HG02759 (cell line): ENCODE data around the gene LRRC3.

Experiments
- ATAC-seq: cut with Tn5 transposase; IDR thresholded peaks from one replicate; pipeline ENCODE4 v1.9.1; 2021; ENCODE audit warnings: mild to moderate bottlenecking, moderate library complexity; ENCODE audit not compliant: unreplicated experiment

LRRC3 gene

GRCh38 chr21:44456214-44456914 lies 1.1 kb downstream of the LRRC3 start:
- ATAC-seq: no peak

DNA sequence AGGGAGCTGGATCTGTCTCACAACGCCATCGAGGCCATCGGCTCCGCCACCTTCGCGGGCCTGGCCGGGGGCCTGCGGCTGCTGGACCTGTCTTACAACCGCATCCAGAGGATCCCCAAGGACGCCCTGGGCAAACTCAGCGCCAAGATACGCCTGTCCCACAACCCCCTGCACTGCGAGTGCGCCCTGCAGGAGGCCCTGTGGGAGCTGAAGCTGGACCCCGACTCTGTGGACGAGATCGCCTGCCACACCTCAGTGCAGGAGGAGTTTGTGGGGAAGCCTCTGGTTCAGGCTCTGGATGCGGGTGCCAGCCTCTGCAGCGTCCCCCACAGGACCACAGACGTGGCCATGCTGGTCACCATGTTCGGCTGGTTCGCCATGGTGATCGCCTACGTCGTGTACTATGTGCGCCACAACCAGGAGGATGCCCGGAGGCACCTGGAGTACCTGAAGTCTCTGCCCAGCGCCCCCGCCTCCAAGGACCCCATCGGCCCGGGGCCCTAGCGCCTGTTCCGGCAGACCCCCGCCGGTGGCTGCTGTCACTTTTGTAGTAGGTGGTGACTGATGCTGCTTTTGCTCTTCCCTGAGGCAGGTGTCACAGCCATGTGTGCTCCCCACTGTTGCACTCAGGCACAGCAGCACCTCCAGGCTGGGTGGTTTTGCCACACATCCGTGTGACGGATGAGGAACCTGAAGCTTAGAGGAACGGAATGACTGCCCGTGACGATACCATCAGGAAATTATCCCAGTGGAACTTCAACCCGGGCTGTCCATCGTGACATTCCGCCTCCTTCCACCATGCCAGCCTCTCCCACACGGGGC lies 1.8 kb downstream of the LRRC3 start:
- ATAC-seq: no peak

DNA sequence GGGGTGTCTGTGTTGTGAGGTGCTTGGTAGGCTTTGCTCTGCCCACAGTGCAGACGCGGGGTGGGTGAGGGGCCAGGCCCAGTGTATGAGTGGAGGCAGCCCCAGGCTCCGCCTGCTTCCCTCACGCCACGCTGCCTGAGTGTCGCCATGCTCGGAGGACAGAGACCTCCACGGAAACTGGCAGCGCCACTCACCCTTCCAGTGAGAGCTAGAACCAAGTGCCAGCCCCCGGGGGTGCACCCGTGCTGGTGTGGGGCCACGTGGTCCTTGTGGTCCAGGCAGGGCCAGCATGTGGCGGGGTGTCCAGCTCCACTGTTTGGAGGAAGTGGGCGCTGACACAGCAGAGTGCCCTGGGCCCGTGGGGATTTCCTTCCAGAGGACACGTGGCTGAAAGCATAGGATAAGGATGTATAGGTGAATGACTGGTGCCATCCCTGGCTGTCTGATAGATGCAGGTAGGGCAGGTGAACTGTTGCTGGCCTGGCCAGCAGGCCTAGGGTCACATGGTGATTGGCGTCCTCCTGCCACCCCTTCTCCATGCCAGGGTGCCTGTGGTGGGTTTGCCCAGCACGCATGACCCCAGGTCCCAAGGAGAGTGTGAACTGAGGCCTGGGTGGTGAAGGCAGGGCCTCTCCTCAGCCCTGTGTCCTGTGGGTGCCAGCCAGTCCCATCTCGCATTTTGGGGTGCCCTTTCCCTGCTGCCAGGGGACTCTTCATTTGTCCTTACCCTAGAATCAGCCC lies 3.8 kb downstream of the LRRC3 start:
- no peak for ATAC-seq

GRCh38 chr21:44459712-44460440 lies 4.6 kb downstream of the LRRC3 start:
- ATAC-seq: no peak

GRCh38 chr21:44460441-44460755 lies 5.1 kb downstream of the LRRC3 start:
- ATAC-seq: no peak

DNA sequence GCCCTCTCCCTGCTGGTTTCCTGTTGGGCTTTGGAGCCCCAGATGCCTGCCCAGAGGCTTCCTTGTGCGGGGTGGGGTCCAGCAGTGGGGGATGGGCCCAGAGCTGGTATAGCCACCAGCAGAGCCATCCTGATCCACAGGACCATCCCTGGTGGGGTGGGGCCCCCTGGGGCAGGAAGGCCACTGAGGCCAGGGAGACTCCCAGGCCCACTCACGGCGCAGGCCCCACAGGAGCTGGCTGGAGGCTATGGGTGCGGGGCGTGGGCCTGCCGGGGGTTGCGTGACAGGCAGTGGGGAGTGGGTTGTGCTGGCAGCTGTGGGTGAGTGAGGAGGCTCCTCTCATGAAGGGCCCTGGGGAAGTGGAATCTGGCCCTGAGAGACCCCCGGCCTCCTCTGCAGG lies 5.7 kb downstream of the LRRC3 start:
- no peak for ATAC-seq

DNA sequence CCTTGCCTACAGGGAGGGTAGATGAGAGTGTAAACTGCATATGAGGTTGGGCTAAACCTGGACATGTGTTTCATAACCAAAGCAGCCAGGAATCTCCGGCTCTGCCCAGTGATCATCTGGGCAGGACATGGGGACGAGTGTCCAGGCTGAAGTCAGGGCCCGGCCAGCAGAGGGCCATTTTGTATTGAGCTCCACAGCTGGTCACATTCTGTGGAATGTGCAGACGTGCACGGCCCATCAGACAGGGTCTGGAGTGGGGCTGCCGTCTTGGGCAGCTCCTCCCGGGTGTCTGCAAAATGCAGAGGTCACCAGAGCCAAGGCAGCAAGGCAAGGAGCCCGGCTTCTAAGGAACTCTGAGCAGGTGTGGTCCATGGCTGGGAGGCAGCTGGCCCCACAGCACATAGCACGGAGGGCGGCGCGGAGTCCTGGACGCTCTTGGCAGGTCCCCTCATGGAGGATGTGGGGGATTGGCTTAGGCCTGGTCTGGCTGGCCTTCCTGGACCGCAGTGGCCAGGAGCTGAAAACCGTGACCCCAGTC lies 6.2 kb downstream of the LRRC3 start:
- no peak for ATAC-seq

- no peak for ATAC-seq
Measured at GRCh38 chr21:44462086-44462833, 7.0 kb downstream of the LRRC3 start.

GRCh38 chr21:44462834-44463200 lies 7.5 kb downstream of the LRRC3 start:
- ATAC-seq: no peak

- no peak for ATAC-seq
Measured at GRCh38 chr21:44463724-44464123, 8.4 kb downstream of the LRRC3 start.

DNA sequence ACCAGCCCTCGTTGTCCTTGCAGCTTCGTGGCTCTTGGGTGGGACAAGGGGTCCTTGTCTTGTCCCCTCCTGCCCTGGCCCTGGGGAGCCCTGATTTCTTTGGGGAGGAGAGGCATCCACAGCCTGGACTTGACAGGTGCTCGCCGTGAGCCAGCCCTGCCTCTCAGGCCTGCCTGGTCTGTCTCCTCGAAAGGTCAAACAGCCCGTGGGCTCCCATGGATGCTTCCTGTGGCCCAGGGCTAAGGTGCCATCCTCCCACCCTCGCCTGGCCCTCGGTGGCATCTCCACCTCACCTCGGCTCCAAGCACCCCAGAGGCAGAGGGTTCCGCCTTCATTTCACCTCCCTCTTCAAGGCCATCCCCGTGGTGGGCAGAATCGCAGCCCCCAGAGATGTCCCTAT lies 9.0 kb downstream of the LRRC3 start:
- ATAC-seq: no peak

GRCh38 chr21:44466351-44466954 lies 11.1 kb downstream of the LRRC3 start:
- ATAC-seq: no peak

GRCh38 chr21:44466996-44467858 lies 11.9 kb downstream of the LRRC3 start:
- ATAC-seq: no peak

GRCh38 chr21:44467859-44468195 lies 12.5 kb downstream of the LRRC3 start:
- ATAC-seq: no peak

GRCh38 chr21:44471341-44471740 lies 16.0 kb downstream of the LRRC3 start:
- ATAC-seq: no peak

DNA sequence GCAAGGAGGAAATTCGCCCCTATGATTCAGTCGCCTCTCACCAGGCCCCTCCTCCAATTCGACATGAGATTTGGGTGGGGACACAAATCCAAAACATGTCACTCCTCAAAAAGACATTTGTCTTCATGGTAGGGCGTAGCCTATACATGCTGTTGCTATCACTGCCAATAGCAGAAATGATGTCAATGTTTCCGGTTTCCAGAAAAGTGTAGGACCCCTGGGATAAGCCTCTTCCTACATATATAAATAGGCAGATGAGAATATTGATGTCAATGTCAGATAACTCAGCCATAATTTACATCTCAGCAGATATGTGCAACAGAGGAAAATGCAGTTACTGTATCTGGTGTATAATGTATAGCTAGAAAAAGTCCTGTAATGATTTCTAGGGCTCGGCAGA lies 16.7 kb downstream of the LRRC3 start:
- no peak for ATAC-seq

DNA sequence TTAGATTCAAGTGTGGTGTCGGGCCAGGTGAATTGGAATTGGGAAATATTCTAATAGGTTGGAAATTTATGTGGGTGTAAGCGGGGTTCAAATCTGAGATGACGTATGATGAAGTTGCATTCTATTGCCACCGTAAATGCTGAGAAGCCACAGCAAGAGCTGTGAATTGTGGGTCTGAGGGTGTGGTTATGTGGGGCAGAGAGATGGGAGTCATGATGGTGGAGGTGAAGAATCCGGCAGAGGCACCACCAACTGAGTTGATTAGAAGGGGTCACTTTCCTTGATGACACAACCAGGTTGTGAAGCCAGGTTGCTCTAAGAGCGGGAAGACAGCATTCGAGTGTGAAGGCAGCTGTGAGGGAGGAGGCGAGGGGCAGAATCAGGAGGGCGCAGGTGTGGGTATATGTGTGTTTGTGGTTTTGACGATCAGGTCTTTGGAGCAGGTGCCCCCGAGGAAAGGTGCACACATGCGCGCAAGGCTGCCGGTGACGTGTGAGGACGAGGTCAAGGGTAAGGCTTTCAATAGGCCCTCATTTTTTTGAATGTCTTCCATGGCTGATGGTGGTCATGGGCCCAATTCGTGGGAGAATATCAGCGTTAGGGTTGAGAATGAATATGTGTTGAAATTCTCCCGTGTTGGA lies 18.7 kb downstream of the LRRC3 start:
- ATAC-seq: no peak

DNA sequence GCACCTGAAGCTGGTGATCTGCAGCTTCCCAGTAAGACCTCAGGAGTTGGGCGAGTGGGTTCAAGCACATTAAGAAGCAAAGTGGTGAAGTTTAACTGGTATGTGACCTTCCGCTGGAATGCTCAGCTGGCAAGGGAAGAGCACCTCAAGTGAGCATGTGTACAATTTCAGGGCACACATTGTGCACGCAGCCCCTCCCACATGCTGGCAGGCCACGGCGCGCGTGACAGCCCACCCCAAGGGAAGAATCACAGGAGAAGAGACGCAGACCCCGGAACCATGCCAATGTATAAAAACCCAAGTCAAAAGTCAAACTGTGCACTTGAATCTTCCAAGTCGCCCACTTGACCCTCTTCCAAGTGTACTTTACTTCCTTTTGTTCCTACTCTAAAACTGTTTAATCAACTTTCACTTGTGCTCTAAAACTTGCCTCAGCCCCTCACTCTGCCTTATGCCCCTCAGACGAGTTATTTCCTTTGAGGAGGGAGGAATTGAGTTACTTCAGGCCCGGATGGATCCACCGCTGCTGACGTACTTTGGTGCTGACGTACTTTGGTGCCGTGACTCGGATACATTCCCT lies 20.0 kb downstream of the LRRC3 start:
- no peak for ATAC-seq
